Measurements from ENCODE around the gene TBX21.

Gene TBX21

DNA sequence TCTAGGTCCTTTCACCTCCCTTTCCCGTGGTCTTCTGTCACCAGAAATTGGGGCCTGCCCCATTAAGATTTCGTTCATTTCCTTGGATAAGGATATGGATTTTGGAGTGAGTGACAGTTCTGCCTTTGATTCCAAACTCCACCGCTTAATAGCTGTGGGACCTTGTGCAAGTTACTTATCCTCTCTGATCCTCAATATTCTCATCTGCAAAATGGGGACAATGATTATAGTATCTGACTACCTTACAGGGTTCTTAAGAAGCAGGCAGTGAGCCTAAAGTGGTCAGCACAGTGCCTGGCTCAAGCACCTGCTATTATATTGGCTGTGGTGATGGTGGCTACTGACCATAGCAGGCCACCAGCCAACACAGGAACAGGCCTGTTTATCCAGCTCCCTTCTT lies 23.4 kb upstream of the TBX21 start:
- Histone ChIP-seq H3K4me3 (no peak overlapping the region), H3K27ac (no peak overlapping the region)
- TF ChIP-seq, protein P1, sequence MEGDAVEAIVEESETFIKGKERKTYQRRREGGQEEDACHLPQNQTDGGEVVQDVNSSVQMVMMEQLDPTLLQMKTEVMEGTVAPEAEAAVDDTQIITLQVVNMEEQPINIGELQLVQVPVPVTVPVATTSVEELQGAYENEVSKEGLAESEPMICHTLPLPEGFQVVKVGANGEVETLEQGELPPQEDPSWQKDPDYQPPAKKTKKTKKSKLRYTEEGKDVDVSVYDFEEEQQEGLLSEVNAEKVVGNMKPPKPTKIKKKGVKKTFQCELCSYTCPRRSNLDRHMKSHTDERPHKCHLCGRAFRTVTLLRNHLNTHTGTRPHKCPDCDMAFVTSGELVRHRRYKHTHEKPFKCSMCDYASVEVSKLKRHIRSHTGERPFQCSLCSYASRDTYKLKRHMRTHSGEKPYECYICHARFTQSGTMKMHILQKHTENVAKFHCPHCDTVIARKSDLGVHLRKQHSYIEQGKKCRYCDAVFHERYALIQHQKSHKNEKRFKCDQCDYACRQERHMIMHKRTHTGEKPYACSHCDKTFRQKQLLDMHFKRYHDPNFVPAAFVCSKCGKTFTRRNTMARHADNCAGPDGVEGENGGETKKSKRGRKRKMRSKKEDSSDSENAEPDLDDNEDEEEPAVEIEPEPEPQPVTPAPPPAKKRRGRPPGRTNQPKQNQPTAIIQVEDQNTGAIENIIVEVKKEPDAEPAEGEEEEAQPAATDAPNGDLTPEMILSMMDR (IDR thresholded peaks at IDR 0.05) = no peak
- DNase-seq (ENCODE audit: low spot score) = no peak

DNA sequence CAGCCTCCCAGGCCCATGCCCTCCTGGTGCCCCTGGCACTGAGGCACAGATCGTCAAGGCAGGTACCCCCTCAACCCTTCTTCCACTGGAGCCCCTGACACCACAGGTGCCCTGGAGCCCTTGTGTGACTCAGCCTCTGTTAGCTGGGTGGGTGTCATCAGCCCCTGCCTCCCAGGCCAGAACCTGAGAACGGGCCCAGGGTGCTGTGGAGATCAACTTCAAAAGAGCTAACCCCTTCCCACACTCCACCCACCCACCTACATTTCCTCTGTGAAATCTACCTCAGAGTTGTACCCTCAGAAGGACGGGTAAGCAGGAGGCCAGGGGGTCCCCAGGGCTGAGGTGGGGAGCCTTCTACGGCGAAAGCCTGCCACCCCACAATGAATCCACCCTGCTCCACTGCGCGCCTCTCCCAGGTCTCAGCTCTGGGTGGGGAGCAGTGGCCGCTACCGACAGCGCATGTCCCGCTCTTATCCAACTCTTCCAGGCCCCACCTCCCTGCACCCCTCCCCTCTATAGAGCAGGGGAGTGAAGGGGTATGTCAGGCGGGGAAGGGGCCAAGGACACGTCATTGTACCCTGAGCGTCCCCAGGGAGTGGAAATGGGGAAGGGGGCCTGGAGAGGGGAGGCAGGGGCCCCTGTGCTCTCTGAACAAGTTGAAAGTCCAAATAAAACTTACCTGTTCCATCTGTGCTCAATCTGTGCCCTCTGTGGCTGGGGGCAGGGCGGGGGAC lies 21.5 kb upstream of the TBX21 start:
- TF ChIP-seq, protein P1 (IDR thresholded peaks at IDR 0.05) = no peak
- DNase-seq (ENCODE audit: low spot score) = no peak
- no peak overlapping the region for H3K27ac ChIP-seq
- no peak overlapping the region for H3K4me3 ChIP-seq

DNA sequence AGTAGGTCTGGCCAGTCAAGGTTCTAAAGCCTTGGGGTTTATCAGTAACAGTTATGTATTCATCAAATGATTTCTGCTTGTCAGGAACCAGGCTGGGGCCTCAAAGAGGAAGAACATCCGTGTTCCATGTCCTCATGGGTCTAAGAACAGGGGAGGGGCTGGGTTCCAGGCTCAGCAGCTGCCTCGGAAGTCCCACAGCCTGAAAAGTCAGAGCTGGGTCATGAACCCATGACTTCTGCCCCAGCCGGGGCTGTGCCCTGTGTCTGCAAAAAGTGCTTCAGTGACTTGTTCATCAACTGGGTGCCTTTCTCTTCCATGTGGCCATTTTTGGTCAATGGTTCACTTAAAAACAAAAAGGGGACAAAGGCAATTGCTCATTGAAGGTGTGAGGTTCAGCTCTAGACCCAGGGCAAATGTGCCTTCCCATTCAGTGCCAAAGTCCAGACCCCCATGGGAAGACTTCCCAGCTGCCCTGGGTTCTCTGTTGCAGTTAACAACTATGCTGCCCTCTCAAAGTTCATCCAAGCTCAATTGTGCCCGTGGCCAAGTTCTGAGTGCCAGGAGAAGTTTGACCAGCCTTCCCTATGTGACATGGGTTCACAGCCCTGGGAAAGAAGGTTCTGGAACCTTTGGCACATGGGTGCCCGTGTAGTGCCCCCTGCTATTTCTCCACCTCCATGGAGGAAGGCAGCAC lies 20.6 kb upstream of the TBX21 start:
- no peak overlapping the region for H3K4me3 ChIP-seq
- TF ChIP-seq, protein P1 (IDR thresholded peaks at IDR 0.05) = no peak
- no peak overlapping the region for H3K27ac ChIP-seq
- DNase-seq (ENCODE audit: low spot score) = no peak

DNA sequence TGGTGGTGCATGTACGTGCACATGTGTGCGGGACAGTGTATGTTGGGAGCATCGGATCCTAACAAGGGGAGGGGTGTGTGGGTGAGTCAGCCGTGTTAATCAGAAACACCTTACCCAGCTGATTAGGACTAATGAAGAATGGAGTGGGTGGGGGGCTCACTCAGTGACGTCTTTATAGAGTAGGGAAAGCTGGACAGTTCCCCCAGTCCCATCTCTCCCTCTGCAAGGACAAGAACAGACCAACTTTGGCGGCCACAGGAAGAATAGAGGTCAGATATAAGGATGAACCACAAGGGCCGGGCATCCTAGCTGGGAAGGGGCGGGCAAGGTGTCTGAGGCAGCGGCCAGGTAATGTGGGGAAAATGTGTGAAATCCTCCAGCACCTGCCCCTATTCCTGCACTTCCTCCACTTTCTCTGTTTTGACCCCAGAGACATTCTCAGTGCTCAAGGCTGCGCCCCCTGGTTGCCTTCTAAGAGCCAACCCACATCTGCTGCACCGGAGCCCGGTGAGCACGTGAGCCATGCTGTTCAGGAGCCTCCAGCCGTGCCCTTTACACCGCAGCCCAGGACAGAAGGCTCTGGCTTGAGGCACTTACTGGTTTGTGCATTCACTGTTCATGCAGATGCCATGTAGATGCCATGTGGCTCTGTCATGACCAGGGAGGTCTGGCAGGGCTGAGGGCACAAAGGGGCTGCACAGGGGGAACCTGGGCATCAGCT lies 18.9 kb upstream of the TBX21 start:
- TF ChIP-seq, protein P1 (IDR thresholded peaks at IDR 0.05) = no peak
- Histone ChIP-seq H3K27ac (no peak overlapping the region), H3K4me3 (no peak overlapping the region)
- no peak for DNase-seq (ENCODE audit: low spot score)

DNA sequence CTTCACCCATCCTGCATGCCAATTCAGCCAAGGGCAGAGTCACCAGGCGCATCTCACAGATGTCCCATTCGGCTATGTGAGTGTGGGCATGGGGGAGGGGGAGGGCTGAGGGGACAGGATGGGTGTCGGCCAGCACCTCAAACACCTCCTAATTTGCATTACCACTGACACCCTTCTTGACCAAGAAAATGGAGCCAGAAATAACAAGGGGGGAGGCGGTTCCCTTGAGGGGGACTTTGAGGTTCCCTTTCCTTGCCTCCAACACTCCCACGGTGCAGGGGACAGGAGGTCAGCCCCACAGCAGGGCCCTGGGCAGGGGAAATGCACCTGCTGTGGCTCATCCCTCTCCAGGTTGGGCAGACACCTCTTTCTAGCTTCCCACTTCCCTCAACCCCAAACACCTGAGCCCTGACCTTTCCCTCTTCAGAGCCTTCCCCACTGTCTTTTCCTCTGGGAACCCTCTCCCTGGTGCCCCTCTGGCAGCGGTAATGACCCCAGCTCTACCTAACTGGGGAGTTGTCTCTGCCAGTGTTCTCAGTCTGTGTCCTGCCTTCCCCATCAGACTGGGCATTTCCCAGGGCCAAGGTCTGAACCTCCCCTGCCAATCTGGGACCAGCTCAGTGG lies 18.2 kb upstream of the TBX21 start:
- H3K27ac ChIP-seq = no peak overlapping the region
- no peak overlapping the region for H3K4me3 ChIP-seq
- no peak for DNase-seq (ENCODE audit: low spot score)

DNA sequence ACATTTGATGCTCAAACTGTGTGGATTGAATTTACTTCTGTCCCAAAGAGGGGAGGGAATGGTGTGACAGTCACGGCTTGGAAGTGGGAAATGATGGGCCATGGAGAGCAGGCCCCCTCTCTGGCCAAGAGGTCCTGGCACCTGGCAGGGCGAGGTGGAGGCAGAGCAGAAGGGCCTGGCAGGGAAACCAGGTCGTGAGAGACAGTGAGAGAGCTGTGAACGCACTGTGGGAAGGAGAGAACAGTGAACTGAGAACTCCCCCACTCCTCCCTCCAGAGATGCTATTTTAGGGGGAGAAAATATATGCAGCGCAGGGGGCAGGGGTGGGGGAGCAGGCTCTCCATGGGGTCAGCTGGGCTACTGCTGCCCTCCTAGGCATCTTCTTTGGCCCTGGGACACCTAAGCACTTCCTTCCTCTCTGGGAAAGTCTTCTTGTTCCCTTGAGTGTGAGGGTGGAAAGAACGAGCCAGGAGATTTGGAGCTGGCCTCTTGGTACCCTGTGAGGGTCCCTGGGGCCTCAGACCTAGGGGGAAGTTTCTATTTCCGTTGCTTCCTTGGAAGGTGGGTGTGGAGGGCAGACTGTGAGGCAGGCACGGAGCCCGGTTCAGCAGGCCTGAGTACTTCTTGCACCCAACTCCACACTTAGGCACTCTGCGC lies 17.2 kb upstream of the TBX21 start:
- TF ChIP-seq, protein P1 (IDR thresholded peaks at IDR 0.05) = no peak
- no peak for DNase-seq (ENCODE audit: low spot score)
- no peak overlapping the region for H3K4me3 ChIP-seq
- H3K27ac ChIP-seq = no peak overlapping the region

More for the DNA sequence above, 18.2 kb upstream of the TBX21 start:
- TF ChIP-seq, protein P1 (IDR thresholded peaks at IDR 0.05) = no peak

Measured in coronary artery (tissue), 2 donors.